HepG2 (cell line): ENCODE data around the gene MRGPRF. TPM values are rescaled to one million over a fixed set of nuclear protein-coding genes. Genes with fewer than 3 reads are reported as not detected.

Experiments
- ATAC-seq: fragments of 200-7000 bp; cut with Tn5 transposase; 3 replicates; pipeline ENCODE4 v1.9.1; 2020; ENCODE audit warnings: mild to moderate bottlenecking, moderate library complexity
- BruUV-seq: library from RNA; stranded (reverse); fragments of 400-500 nt; replicated peaks from 2 replicates; lab custom pipeline; 2021; lab: Mats Ljungman, UMichigan
- CTCF ChIA-PET: fragments of 300-600 bp; formaldehyde crosslinking; extraction: SDS; loops from one replicate; lab custom pipeline; 2021; ENCODE audit warnings: low total read pairs, inconsistent platforms, low intra/inter-chr PET ratio; lab: Yijun Ruan, JAX
- POLR2A ChIA-PET: fragments of 350-600 bp; sonication (Branson Sonifier 250); formaldehyde crosslinking; loops from one replicate; lab custom pipeline; 2020; ENCODE audit warnings: antibody characterized with exemption, inconsistent platforms; lab: Yijun Ruan, JAX
- DNase-seq: peaks from one replicate; pipeline ENCODE4 v3.0.0-alpha.2; 2015; ENCODE audit warnings: low spot score
- FAIRE-seq: peaks from 3 replicates; lab custom pipeline; 2011; peaks lifted over from hg19 to GRCh38; lab: Jason Lieb, UNC
- H2AFZ ChIP-seq: one replicate; pipeline ENCODE4 v1.6.1; 2011; ENCODE audit warnings: low read length, inconsistent platforms
- H3K27ac ChIP-seq: fragments of 300-600 bp; 3 replicates; pipeline ENCODE4 v1.8.0; 2011; ENCODE audit warnings: mixed run types, mild to moderate bottlenecking, mixed read lengths, low read length, inconsistent platforms; ENCODE audit not compliant: insufficient read depth; ENCODE audit errors: extremely low read length
- H3K27me3 ChIP-seq, 2 experiments: fragments of 200-600 bp in 1 of 2; 2 replicates in 1 of 2; 3 replicates in 1 of 2; pipeline versions ENCODE4 v1.6.0 to v1.8.0; 2011; ENCODE audit warnings: low read length in 2 of 2, mild to moderate bottlenecking in 2 of 2, moderate library complexity in 2 of 2, inconsistent platforms in 1 of 2; ENCODE audit not compliant: insufficient read depth in 2 of 2, control insufficient read depth in 1 of 2
- H3K36me3 ChIP-seq, 2 experiments: fragments of 200-600 bp in 1 of 2; replicated peaks in 1 of 2; 2 replicates in 1 of 2; 3 replicates in 1 of 2; pipeline versions ENCODE4 v1.5.1 to v1.8.0; 2011; ENCODE audit warnings: low read length in 2 of 2, inconsistent platforms in 1 of 2; ENCODE audit not compliant: insufficient read depth in 2 of 2, control insufficient read depth in 1 of 2
- H3K4me1 ChIP-seq: 2 replicates; pipeline ENCODE4 v1.5.1; 2012; ENCODE audit warnings: low read length, inconsistent platforms; ENCODE audit not compliant: insufficient read depth
- H3K4me2 ChIP-seq: 2 replicates; pipeline ENCODE4 v1.6.0; 2011; ENCODE audit warnings: low read depth, low read length, inconsistent platforms
- H3K4me3 ChIP-seq, 3 experiments: fragments of 200-600 bp in 1 of 3; sonication (generic), shearing (Covaris generic) in 1 of 3; replicated peaks in 1 of 3; 2 replicates each; pipeline ENCODE4 v1.5.1; 2011 to 2016; ENCODE audit warnings: low read length in 3 of 3, inconsistent platforms in 2 of 3, low read depth in 2 of 3, mild to moderate bottlenecking in 2 of 3, control low read depth in 1 of 3, mixed read lengths in 1 of 3; ENCODE audit not compliant: insufficient read depth in 1 of 3
- H3K79me2 ChIP-seq: one replicate; pipeline ENCODE4 v1.6.1; 2011; ENCODE audit warnings: low read length, inconsistent platforms; ENCODE audit not compliant: insufficient read depth
- H3K9ac ChIP-seq: 2 replicates; pipeline ENCODE4 v1.6.0; 2011; ENCODE audit warnings: mild to moderate bottlenecking, low read depth, low read length, inconsistent platforms; ENCODE audit not compliant: insufficient read depth
- H3K9me3 ChIP-seq: 2 replicates; pipeline ENCODE4 v1.5.1; 2012; ENCODE audit warnings: mild to moderate bottlenecking, low read length
- H4K20me1 ChIP-seq: 2 replicates; pipeline ENCODE4 v1.6.0; 2011; ENCODE audit warnings: inconsistent platforms, mild to moderate bottlenecking, low read length, moderate library complexity; ENCODE audit not compliant: insufficient read depth
- ATRX ChIP-seq: sonication (generic); formaldehyde crosslinking; IDR thresholded peaks from 2 replicates; pipeline ENCODE4 v1.4.0; 2020; ENCODE audit warnings: missing genetic modification reagents, borderline replicate concordance
- CBFB ChIP-seq: sonication (generic); formaldehyde crosslinking; IDR thresholded peaks from 2 replicates; pipeline ENCODE4 v1.4.0; 2020; ENCODE audit warnings: missing genetic modification reagents
- CEBPG ChIP-seq: IDR thresholded peaks from 2 replicates; pipeline ENCODE4 v1.6.1; 2016
- HHEX ChIP-seq: IDR thresholded peaks from 2 replicates; pipeline ENCODE4 v1.6.1; 2016; ENCODE audit warnings: control low read depth
- HOXD1 ChIP-seq: sonication (generic); formaldehyde crosslinking; IDR thresholded peaks from 2 replicates; pipeline ENCODE4 v1.5.0; 2020; ENCODE audit warnings: missing genetic modification reagents
- JUN ChIP-seq: sonication (generic); formaldehyde crosslinking; IDR thresholded peaks from 2 replicates; pipeline ENCODE4 v1.4.0; 2020; ENCODE audit warnings: mild to moderate bottlenecking, missing genetic modification reagents
- KDM4B ChIP-seq: sonication (generic); formaldehyde crosslinking; IDR thresholded peaks from 2 replicates; pipeline ENCODE4 v1.4.0; 2020; ENCODE audit warnings: missing genetic modification reagents
- MAFG ChIP-seq: sonication (generic); formaldehyde crosslinking; IDR thresholded peaks from 2 replicates; pipeline ENCODE4 v1.5.1; 2020; ENCODE audit warnings: mild to moderate bottlenecking, missing genetic modification reagents
- MATR3 ChIP-seq: sonication (generic); formaldehyde crosslinking; IDR thresholded peaks from 2 replicates; pipeline ENCODE4 v1.4.0; 2020; ENCODE audit warnings: missing genetic modification reagents
- NR1H2 ChIP-seq: sonication (generic); formaldehyde crosslinking; IDR thresholded peaks from 2 replicates; pipeline ENCODE4 v1.8.1; 2022; ENCODE audit warnings: low read depth, missing genetic modification reagents, borderline replicate concordance
- SIX1 ChIP-seq: sonication (generic); formaldehyde crosslinking; IDR thresholded peaks from 2 replicates; pipeline ENCODE4 v1.4.0; 2020; ENCODE audit warnings: missing genetic modification reagents, borderline replicate concordance
- STAT5B ChIP-seq: sonication (generic); formaldehyde crosslinking; IDR thresholded peaks from 2 replicates; pipeline ENCODE4 v1.4.0; 2020; ENCODE audit warnings: missing genetic modification reagents
- ZNF432 ChIP-seq: sonication (generic); formaldehyde crosslinking; IDR thresholded peaks from 2 replicates; pipeline ENCODE4 v1.5.0; 2020; ENCODE audit warnings: missing genetic modification reagents, mild to moderate bottlenecking, borderline replicate concordance
- ZNF577 ChIP-seq: sonication (generic); formaldehyde crosslinking; IDR thresholded peaks from 2 replicates; pipeline ENCODE4 v1.4.0; 2020; ENCODE audit warnings: mild to moderate bottlenecking, low read depth, missing genetic modification reagents, borderline replicate concordance
- ZNF782 ChIP-seq: sonication (generic); formaldehyde crosslinking; IDR thresholded peaks from 2 replicates; pipeline ENCODE4 v1.4.0; 2020; ENCODE audit warnings: missing genetic modification reagents, mild to moderate bottlenecking, borderline replicate concordance
- ZZZ3 ChIP-seq: sonication (generic); formaldehyde crosslinking; IDR thresholded peaks from 2 replicates; pipeline ENCODE4 v1.4.0; 2020; ENCODE audit warnings: missing genetic modification reagents, mild to moderate bottlenecking, borderline replicate concordance
- in situ Hi-C: cut with HindIII; loops from 2 replicates; pipeline ENCODE4 v1.10.0; 2017; ENCODE audit warnings: low pct_unique_long_range_greater_than_20kb; ENCODE audit not compliant: extremely low pct_ligation_motif_present
- intact Hi-C: fragments of 100-400 bp; cut with micrococcal nuclease; formaldehyde crosslinking; loops from one replicate; pipeline ENCODE4 v1.10.0; 2022; ENCODE audit not compliant: unreplicated experiment
- polyA plus RNA-seq, 8 experiments: library from polyadenylated mRNA; depleted of rRNA in 3 of 8; stranded (reverse) in 7 of 8; unstranded in 1 of 8; fragments of >200 nt; fragmentation: Illumina TruSeq in 4 of 8; extraction: Trizol in 4 of 8; gene quantifications; 2 replicates each; pipeline versions ENCODE4 v1.2.1 to v1.2.3, GENCODE V29; 2011 to 2016; ENCODE audit warnings: low read depth in 4 of 8, missing spikeins in 1 of 8, mixed read lengths in 1 of 8; ENCODE audit not compliant: insufficient read depth in 1 of 8
- total RNA-seq, 5 experiments: library from RNA; depleted of rRNA; stranded (reverse); fragments of >200 nt; fragmentation: Illumina TruSeq; extraction: Trizol; gene quantifications; 2 replicates each; pipeline ENCODE4 v1.2.3, GENCODE V29; 2016; ENCODE audit warnings: low read depth in 1 of 5
- TF ChIP-seq, protein P1 (sequence below): sonication (generic); formaldehyde crosslinking; IDR thresholded peaks from 2 replicates; pipeline ENCODE4 v1.5.1; 2020; ENCODE audit warnings: missing genetic modification reagents, mild to moderate bottlenecking, borderline replicate concordance
- TF ChIP-seq, protein P2 (sequence below): sonication (generic); formaldehyde crosslinking; IDR thresholded peaks from 2 replicates; pipeline ENCODE4 v1.4.0; 2020; ENCODE audit warnings: mild to moderate bottlenecking, missing genetic modification reagents
- TF ChIP-seq, protein P3 (sequence below): IDR thresholded peaks from 2 replicates; pipeline ENCODE4 v1.6.1; 2016; ENCODE audit warnings: low read depth, borderline replicate concordance

The MRGPRF gene
- total and polyA plus RNA-seq, 2 of the 13 experiments (the other 11 are each of a cell fraction or from before 2014, with no cell fraction given), result not detected

DNA sequence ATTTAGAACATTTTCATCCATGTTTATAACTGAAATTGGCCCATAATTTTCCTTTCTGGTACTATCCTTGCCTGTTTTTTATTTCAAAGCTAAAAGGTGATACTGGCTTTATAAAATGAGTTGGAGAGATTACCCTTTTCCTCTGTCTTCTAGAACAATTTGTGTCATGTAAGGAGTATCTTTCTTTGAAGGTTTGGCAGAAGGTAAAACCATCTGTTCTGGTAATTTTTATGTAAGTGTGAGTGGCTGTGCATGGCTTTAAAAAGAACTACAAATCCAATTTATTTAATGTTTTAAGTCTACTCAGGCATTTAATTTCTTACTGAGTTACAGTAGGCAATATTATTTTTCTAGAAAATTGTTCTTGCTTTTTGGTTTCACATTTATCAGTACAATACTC is 24.6 kb downstream of the MRGPRF start:
- BruUV-seq, result no TSS peak
- Histone ChIP-seq H3K4me2 (no peak overlapping the region), H3K4me3 (no peak overlapping the region), H4K20me1 (no peaks in the 10 kb centered on the region), H3K4me1 (no peaks in the 10 kb centered on the region), H2AFZ (no peak overlapping the region), H3K9me3 (no peaks in the 10 kb centered on the region), H3K27ac (no peak overlapping the region), H3K36me3 (no peaks in the 10 kb centered on the region), H3K9ac (no peak overlapping the region), H3K27me3 (peaks cover 1 to 14% of the 10 kb centered on the region in 2 experiments; a peak in 4 of 5 replicates), H3K79me2 (no peaks in the 10 kb centered on the region)
- TF ChIP-seq ZNF432 (CRISPR knock-in tag) (no peak), HOXD1 (no peak), ZNF782 (no peak)
- TF ChIP-seq, protein P1, sequence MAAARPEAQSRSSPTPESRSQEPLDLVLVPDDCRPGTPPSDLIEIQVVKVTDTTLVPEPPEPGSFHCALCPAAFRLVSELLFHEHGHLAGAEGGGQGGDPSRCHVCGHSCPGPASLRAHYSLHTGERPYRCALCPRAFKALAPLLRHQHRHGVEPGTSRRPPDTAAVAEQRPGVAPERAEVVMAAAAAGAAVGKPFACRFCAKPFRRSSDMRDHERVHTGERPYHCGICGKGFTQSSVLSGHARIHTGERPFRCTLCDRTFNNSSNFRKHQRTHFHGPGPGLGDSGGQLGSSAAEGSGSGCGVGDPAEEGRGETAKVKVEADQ, result no peak
- intact Hi-C loops, result no loop called here
- ChIA-PET POLR2A (no interaction called here), CTCF (no interaction called here)
- ATAC-seq (no peak), DNase-seq (no peak), FAIRE-seq (no peak)
- in situ Hi-C loops, result no loop called here

DNA sequence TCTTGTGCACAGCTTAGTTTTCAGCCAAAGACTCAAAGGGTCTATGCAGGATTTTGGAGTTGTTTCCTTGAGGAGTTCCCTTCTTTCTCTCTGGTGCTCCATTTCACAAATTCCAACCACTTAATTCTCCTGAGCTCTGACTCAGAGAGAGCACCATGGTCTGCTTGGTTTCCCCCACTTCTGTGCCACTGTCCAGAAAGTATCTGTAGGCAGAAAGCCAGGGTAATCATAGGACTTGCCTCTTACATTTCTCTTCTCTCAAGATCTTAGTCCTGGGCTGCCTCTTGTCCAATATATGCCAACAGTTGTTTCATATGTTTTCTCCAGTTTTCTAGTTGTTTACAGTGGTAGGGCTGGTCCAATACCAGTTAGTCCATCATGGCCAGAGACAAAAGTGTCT is 25.8 kb downstream of the MRGPRF start:
- ChIA-PET CTCF (no interaction called here), POLR2A (no interaction called here)
- Histone ChIP-seq H3K27me3 (peaks cover 0 to 2% of the 10 kb centered on the region in 2 experiments; a peak in 3 of 5 replicates), H3K79me2 (no peaks in the 10 kb centered on the region), H4K20me1 (no peaks in the 10 kb centered on the region), H3K9ac (no peak overlapping the region), H3K4me1 (no peaks in the 10 kb centered on the region), H3K4me2 (no peak overlapping the region), H3K4me3 (no peak overlapping the region), H3K9me3 (no peaks in the 10 kb centered on the region), H3K36me3 (no peaks in the 10 kb centered on the region), H2AFZ (no peak overlapping the region), H3K27ac (no peak overlapping the region)
- no peak for FAIRE-seq
- DNase-seq, result no peak
- TF ChIP-seq MAFG (CRISPR knock-in tag) (no peak), CBFB (CRISPR knock-in tag) (no peak), ZZZ3 (no peak), MATR3 (CRISPR knock-in tag) (no peak), KDM4B (CRISPR knock-in tag) (no peak), SIX1 (no peak), ATRX (no peak), HHEX (CRISPR knock-in tag) (no peak), ZNF577 (CRISPR knock-in tag) (no peak), STAT5B (no peak), CEBPG (CRISPR knock-in tag) (no peak), NR1H2 (CRISPR knock-in tag) (no peak), JUN (CRISPR knock-in tag) (no peak)
- TF ChIP-seq, protein P2, sequence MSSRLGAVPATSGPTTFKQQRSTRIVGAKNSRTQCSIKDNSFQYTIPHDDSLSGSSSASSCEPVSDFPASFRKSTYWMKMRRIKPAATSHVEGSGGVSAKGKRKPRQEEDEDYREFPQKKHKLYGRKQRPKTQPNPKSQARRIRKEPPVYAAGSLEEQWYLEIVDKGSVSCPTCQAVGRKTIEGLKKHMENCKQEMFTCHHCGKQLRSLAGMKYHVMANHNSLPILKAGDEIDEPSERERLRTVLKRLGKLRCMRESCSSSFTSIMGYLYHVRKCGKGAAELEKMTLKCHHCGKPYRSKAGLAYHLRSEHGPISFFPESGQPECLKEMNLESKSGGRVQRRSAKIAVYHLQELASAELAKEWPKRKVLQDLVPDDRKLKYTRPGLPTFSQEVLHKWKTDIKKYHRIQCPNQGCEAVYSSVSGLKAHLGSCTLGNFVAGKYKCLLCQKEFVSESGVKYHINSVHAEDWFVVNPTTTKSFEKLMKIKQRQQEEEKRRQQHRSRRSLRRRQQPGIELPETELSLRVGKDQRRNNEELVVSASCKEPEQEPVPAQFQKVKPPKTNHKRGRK (CRISPR knock-in tag), result no peak
- TF ChIP-seq, protein P3, sequence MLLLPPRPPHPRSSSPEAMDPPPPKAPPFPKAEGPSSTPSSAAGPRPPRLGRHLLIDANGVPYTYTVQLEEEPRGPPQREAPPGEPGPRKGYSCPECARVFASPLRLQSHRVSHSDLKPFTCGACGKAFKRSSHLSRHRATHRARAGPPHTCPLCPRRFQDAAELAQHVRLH (CRISPR knock-in tag), result no peak
- TF ChIP-seq, protein P1, result no peak
- intact Hi-C loops, result no loop called here
- no TSS peak for BruUV-seq
- in situ Hi-C loops, result no loop called here
- ATAC-seq, result no peak
